ENCODE measurements around the gene SYT10.
"Not testable (repeated sequence)": the region's sequence is repeated elsewhere in the genome, so short reads cannot be mapped to it uniquely, and the experiment has no call there.

The SYT10 gene, protein sequence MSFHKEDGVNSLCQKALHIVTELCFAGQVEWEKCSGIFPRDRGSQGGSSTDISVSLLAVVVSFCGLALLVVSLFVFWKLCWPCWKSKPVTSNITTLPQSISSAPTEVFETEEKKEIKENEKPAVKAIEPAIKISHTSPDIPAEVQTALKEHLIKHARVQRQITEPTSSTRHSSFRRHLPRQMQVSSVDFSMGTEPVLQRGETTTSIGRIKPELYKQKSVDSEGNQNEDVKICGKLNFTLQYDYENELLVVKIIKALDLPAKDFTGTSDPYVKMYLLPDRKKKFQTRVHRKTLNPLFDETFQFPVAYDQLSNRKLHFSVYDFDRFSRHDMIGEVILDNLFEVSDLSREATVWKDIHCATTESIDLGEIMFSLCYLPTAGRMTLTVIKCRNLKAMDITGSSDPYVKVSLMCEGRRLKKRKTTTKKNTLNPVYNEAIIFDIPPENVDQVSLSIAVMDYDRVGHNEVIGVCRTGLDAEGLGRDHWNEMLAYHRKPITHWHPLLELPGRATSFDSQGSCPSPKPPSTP

DNA sequence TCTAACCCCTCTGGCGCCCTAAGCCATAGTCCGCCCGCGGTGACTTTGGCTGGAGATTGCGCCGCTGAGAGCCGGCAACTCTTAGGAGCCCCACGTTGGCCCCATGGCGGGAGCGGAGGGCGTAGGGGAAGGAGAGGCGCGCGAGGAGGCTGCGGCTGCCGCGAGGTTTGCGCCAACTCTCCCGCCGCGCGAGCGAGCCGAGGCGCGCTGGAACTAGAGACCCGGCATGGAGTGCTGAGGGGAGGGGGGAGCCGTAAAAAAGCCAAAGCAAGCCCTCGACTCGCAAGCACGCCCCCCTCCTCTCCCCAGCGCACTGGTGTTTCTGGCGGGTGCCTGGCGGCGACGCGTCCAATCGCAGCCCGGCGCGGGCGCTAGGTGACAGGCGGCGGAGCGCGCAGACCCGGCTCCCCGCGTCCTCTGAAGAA, at the start of gene SYT10:
Gene SYT10, minus strand, starts transcription at position 233 of the 425 bp plus-strand sequence. CDS start 297 bp downstream, outside the sequence.
- peak; percentile 91 for DNase-seq

DNA sequence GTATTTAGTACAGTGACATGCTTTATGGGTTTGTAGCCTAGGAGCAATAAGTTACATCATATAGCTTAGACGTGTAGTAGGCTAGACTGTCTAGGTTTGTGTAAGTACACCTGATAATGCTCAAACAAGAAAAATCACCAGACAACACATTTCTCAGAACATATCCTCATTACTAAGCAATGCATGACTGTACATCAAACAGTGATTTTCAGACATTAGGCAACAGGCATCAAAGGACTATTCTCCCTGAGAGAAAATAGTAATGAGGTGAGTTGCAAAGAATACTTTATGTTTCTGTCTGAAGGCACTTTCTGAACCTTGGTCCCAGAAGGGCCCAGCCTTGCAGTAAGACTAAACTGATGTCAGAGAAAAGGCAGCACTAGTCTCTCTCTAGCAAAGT, 48.4 kb upstream of the SYT10 start:
- no peak for DNase-seq

DNA sequence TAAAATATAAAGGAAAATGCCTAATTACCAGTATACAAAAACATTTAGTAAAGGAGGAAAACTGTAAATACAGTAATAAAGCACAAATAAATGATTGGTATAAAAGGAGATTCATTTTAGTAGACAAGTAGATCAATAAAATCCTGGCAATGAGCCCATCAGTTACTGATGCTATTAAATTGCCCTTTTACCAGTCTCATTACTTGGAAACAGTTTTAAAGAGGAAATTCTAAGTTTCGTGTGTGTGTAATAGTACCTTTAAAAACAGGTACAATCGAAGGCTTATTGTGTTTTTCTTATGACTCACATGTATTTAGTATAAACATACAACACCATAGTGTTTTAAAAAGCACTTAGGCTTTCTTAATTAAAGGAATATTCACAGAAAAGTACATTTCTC, 46.4 kb upstream of the SYT10 start:
- peak; percentile 57 for DNase-seq

DNA sequence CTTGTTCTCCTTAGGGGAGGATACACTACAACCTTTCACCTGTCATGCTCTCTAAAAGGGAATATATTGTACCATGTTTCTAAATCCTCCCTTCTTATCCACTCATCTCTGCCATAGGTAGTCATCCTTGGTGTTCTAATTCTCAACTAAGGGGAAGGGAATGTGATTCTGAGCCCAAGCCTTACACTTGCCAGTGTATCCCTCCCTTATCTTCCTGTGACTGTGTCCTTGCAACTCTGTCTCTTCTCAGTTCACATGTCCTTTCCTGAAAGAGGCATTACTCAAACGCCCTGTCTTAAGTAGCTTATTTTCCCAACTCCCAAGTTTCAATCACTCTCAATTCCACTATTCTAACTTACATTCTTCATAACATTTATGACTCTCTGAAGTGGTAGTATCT, 44.5 kb upstream of the SYT10 start:
- no peak for DNase-seq

DNA sequence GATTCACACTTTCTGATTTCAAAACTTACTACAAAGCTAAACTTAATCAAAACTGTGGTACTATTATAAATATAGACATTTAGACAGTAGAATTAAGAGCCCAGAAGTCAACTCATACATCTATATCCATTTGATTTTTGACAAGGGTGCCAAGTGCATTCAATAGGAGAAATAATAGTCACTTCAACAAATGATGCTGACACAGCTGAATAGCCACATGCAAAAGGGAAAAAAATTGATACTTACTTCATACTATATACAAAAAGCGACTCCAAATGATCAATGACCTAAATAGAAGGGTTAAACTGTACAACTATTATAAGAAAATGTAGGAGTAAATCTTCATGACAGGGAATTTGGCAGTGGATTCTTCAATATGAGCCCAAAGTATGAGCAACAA, 40.7 kb upstream of the SYT10 start:
- no peak for DNase-seq

DNA sequence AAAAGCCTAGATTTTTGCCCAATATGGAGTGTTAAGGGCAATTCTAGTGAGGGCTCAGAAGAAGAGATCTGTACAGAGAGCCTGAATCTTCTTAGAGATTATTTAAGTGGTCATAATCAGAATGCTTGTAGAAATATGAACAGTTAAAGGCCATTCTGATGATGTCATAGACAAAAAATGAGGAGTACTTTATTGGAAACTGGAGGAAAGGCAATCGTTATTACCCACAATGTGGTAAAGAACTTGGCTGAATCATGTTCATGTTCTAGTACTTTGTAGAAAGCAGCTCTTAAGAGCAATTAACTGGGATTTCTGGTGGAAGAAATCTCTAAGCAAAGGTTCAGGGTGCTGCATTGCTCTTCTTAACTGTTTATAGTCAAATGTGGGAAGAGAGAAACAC, 36.4 kb upstream of the SYT10 start:
- DNase-seq, result no peak

DNA sequence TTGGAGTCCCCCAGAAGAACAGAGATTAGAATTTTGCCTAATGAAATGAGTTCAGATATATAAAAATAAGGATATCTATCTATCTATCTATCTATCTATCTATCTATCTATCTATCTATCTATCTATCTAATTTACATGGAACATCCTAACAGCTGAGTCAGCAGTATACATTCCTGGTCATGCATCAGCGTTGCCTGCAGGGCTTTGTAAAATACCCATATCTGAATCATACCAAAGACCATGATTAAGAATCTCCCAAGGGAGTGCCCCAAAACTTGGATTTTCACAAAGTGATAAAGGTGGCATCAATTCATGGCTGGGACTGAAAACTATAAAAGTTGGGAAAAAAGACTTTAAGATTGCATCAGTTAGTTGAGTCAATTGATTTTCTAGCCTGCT, 32.7 kb upstream of the SYT10 start:
- DNase-seq, result no peak

DNA sequence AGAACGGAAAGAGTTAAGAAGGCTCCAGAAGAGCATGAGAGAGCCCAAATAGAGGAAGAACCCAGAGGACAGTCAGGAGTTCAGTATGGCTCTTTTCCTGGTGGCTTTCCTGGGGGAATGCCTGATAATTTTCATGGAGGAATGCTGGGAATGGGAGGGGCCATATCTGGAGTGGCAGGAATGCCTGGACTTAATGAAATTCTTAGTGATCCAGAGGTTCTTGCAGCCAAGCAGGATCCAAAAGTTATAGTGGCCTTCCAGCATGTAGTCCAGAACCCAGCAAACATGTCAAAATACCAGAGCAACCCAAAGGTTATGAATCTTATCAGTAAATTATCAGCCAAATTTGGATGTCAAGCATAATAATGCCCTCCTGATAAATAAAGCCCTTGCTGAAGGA, 15.5 kb upstream of the SYT10 start:
- no peak for DNase-seq

DNA sequence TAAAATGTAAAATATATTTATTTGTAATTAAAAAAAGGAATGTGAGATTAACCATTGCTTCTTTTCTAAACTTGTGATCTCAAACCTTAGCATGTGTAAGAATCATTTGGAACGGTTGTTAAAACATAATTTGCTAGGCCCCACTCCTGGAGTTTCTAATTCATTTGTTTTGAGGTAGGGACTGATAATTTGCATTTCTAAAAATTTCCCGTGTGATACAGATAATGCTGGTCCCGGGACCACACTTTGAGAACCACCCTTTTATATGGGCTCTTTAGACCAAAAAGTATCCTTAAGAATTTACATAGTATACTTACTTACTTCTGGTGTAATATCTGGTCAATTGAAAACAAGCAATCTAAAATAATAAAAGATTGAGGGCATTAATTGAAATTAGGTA, 10.9 kb upstream of the SYT10 start:
- DNase-seq, result no peak

DNA sequence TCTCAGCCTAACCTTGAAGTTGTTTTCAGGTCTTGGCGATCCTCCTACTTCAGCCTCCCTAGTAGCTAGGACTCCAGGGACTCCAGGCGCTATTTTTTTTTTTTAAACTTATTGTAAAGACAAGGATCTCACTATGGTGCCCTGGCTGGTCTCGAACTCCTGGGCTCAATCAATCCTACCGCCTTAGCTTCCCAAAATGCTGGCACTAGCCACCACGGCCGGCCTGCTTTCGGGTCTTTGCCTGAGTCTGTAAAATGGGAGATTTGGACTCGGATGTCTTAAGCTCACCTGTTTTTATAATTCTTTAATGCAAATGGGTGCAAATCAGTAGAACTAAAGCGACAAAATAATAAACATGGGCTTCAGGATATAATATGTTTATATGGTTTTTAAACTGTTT, 858 bp upstream of the SYT10 start:
- DNase-seq, result no peak

DNA sequence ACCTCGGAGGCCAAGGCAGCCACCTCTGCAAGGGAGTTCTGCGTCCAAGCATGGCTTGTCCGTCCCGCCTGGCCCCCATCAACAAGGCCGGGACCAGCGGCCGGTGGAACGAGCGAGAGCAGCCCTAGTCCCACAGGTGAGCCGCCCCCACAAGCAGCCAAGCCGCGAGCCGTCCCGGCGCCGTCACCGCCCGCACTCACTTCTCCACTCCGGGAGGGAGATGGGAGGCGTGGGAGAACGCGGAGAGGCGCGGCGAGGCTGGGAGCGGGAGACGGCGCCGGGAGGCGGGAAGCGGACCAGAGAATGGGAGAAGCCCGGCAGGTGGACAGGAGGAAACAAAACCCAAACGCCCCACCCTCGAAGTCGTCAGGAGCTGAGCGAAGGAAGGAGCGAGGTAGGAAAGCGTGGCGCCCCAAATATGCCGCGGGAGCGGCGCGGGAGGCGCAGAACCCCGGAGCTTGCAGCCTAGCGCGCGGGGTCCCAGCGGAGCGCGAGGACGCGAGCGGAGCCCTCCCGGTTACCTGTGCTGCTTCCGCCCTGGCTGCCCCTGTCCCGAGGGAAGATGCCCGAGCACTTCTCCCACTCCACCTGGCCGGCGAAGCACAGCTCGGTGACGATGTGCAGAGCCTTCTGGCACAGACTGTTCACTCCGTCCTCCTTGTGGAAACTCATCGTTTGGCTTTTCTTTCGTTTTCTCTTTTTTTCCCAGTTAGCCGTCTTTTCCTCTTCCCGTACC, 600 bp downstream of the SYT10 start:
- peak; percentile 52 for DNase-seq

DNA sequence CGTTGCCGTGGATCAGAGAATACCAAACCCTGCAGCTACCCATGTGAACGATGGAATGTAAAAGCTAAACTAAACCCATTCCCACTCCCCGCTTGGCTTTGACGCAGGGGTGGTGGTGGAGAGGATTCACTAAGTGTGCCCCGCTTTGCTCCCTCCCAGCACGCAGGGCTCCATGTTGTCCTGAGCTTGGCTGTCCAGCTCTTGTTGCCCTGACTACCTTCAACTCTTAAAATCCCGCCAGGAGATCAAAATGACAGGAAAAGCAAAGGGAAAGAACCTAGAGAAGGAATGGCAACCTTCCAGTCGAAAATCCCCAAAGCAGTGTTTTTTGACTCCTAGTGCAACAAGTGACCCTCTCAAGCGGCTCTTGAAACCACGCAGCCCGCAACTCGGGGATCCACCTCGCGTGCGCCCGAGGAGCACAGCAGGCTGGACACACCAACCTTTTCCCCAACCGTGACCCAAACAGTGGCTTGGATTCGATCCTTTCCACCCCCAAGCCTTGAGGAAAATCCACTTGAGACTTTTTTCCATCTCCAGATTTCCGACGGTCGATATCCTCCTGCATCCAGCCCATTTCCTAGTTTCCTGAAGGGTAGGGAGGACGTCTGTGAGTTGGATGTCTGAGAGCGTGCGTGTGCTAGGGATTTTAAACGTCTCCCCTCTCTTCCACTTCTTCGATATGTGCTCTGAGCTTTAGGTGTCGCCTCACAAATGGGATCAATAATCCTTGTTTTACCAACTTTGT, 1.4 kb downstream of the SYT10 start:
- DNase-seq, result peak; percentile 61

DNA sequence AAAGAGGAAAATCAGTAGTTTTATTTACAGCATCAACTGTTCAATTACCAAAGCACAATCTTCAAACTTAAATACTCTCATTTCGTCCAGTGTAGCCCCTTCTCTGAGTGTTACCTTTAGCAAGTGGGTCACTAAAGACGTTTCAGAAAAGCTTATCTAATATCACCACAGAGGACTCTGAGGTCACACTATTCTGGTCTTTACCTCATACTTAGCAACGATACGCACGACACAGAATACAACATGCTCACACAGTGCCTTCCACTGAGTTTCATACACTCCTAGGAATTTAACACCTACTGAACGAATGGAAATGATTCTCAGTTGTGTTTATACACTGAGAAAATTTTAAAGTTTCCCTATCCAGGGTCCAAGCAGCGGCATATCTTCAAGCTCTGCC, 2.0 kb downstream of the SYT10 start:
- DNase-seq, result no peak

DNA sequence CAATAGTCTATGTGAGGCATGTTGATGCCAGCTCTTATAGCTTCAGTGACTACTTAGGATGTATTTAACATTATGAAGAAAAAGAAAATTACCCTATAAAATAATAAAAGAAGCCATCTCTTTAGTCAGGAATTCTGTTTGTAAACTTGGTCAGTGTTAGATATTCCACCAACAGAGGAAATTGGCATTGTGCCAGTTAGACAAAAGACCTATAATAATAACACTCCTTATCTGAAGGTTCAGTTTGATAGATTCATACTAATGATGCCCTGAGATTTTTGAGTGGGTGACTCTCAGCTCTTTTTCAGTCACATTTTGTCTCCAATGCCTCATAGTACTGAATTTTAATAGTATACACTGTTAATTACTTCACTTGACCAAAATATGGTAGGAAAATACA, 6.6 kb downstream of the SYT10 start:
- peak; percentile 32 for DNase-seq

DNA sequence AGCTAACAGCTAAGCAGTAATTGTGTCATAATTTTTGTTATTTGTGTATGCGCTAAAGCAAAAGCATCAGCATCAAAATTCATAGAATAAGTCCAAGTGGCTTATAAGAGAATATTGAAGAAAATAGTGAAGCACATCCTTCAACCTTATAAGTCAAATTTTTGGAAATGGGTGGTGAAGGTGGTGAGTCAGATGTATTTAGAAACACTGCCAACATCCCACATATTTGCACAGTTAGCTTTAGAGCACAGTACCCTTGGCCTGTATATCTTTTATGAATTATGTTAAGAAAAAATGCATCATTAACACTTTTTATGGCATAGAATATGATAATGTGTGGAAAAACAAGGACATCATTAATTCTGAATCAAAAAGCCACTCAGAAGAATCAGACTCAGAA, 8.0 kb downstream of the SYT10 start:
- DNase-seq, result no peak

DNA sequence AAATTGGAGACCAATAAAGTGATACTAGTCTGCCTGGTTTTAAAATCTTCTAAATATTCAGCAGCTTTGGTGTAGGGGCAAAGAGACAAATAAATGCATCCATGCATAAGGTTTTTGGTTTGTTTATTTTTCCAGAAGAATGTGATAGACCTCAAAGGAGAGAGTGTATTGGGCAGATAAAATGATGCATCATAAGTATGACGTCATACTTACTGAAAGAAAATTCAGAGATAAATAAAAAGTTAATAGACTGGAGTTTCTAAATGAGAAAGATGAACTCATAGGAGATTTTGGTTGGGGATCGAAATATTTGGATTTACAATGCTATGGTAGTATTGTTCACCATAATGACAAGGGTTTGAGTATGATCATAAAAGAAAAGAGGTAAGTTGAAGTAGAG, 10.2 kb downstream of the SYT10 start:
- no peak for DNase-seq

DNA sequence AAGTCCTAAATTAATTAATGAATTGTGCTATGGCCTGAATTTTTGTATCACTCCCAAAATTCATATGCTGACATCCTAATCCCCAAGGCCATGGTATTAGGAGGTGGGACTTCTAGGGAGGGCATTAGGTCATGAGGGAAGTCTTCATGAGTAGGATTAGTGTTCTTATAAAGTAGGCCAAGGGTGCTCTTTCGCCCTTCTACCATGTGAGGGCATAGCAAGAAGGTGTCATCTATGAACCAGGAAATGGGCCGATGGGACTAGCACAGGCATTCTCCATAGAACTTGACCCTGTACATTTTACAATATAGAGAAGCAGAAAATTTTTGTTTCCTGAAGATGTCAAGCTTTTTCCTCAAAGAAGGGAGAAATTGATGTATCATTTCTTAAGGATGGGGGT, 12.5 kb downstream of the SYT10 start:
- peak; percentile 17 for DNase-seq

DNA sequence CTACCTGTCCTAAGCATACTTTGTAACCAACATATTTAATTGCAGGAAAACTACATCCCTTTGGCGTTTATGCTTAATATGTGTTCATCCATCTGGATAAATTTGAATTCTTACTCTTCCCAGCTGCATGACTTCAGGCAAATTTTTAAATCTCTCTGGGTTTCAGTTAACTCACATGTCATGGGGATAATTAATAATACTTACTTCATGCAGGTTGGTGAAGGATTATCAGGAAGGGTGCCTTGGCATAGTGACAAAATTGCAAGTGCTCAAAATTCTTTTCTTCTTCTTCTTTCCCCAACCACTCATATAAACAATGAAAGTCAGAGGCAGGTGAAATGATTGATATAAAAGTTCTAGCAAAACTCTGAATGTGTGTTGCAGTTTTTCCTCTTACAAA, 15.9 kb downstream of the SYT10 start:
- no peak for DNase-seq

DNA sequence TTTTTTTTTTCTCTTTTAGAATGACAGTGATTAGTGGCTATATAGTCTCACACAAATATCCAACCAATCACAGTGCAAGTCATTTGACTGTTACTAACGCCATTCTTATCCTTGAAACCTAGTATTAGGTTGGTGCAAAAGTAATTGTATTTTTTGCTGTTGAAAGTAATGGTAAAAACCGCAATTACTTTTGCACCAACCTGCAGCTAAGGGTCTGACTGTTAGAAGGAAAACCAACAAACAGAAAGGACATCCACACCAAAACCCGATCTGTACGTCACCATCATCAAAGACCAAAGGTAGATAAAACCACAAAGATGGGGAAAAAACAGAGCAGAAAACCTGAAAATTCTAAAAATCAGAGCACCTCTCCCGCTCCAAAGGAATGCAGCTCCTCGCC, 27.2 kb downstream of the SYT10 start:
- DNase-seq, result not testable (repeated sequence)

DNA sequence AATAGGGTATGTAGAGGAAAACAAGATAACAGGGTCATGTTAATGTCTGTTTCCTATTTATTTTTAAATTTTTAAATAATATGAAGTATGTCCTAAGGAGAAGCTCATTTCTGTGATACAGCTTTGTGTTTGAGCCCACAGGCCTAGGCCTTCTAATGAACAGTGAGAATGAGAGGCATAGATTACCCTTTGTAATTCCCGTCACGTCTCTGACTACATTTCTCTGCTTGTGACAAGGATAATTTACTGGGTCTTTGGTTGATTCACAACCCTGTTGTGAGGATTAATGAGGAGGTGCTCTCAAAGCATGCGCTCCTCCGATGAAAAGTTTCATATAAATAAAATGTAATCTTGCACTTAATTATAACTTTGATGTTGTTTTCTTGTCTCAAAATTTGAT, 56.1 kb downstream of the SYT10 start:
- no peak for DNase-seq

DNA sequence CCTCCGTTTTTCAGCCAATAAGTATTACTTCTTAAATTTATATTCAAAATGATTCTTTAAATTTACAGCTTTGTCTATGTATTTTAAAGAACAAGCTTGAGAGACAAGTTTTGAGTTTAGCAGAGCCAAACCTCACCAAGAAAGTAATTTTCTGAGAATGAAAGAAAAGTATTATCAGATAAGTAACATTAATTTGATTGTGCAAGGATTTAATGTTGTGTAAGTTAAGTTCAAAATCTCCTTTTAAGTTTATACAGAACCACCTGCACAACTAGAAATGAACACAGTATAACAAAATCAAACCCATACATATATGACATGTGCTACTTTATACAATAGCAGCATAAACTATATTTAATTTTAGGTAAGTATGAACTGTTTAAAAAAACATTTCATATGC, 63.5 kb downstream of the SYT10 start:
- DNase-seq, result no peak

DNA sequence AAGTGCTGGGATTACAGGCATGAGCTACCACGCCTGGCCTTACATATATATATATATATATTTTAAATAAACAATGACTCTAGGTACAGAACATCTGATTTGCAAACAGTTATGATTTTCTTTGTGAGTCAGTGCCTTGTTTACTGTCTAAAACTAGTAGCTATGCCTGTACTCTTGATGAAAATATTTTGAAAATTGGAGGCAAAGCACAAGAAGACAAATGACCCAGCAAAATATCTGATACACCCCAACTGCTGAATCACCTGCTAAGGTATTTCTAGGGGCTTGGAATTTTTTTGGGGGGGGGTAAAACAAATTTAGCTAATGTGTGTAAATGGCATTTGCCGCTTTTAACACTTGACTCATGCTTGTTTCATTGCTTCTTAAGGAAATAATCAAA, 69.3 kb downstream of the SYT10 start:
- no peak for DNase-seq

DNA sequence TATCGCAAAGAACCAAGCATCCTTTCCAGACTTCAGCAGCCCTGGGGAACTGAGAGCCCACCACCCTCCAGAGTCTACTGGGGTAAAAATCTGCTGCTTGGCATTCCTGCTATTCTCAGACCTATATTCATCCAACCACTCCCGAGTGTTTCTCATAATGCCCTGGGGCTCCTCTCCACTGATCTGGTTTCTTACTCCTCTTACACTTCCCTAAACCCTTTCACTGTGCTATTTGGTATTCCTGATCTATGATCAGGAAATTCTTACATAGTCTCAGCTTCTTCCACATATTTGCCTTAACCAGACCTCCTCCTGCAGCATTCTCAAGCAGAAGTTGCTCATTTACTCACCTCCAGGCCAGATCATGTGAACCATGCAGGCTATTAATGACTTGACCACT, 82.4 kb downstream of the SYT10 start:
- no peak for DNase-seq

DNA sequence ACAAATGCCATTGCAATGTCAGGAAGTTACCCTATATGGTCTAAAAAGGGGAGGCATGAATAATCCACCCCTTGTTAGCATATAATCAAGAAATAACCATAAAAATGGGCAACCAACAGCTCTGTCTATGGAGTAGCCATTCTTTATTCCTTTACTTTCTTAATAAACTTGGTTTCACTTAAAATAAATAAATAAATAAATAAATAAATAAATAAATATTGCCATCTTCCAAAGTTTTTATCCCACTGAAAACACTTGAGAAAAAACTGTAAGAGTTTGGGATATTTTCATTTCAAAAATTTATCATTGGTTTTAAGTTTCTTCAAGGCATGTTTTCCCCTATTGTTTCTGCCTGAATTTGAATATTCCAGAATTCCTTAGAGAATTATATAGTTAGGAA, 89.8 kb downstream of the SYT10 start:
- no peak for DNase-seq

Data from NCI-H748 treated with DMSO at 0.1 percent for 48 hours (cell line).